D721Med (cell line): Measurements from ENCODE around the gene S100A2.

ENCODE experiments used
- DNase-seq: peaks from one replicate; pipeline ENCODE4 v3.0.0; 2011; ENCODE audit warnings: low spot score; ENCODE audit not compliant: insufficient read length
- FAIRE-seq: peaks from 2 replicates; lab custom pipeline; 2011; peaks lifted over from hg19 to GRCh38; lab: Jason Lieb, UNC
- CTCF ChIP-seq: IDR thresholded peaks from 2 replicates; pipeline ENCODE4 v1.5.1; 2012; ENCODE audit warnings: mild to moderate bottlenecking, control low read depth; ENCODE audit not compliant: insufficient read depth; ENCODE audit errors: missing control alignments

S100A2 gene

GRCh38 chr1:153608089-153608682 lies 42.5 kb upstream of the S100A2 start:
- TF ChIP-seq CTCF, result no peak
- FAIRE-seq (no peak), DNase-seq (no peak)

- no peak for FAIRE-seq
- no peak for TF ChIP-seq CTCF
- no peak for DNase-seq
Observed at GRCh38 chr1:153607381-153607780, 41.7 kb upstream of the S100A2 start.

GRCh38 chr1:153606194-153606593 lies 40.5 kb upstream of the S100A2 start:
- DNase-seq, result no peak
- no peak for TF ChIP-seq CTCF
- no peak for FAIRE-seq

- DNase-seq (no peak), FAIRE-seq (no peak)
- no peak for TF ChIP-seq CTCF
Observed at GRCh38 chr1:153602749-153603148, 37.1 kb upstream of the S100A2 start.

GRCh38 chr1:153599847-153600246 lies 34.2 kb upstream of the S100A2 start:
- TF ChIP-seq CTCF, result no peak
- FAIRE-seq, result no peak
- no peak for DNase-seq

- TF ChIP-seq CTCF, result no peak
- FAIRE-seq (no peak), DNase-seq (no peak)
Observed at GRCh38 chr1:153598309-153599172, 32.9 kb upstream of the S100A2 start.

GRCh38 chr1:153597206-153597605 lies 31.6 kb upstream of the S100A2 start:
- FAIRE-seq (no peak), DNase-seq (no peak)
- TF ChIP-seq CTCF, result no peak
